ENCODE results near the gene BRPF1.
"Not testable (repeated sequence)": the region's sequence is repeated elsewhere in the genome, so short reads cannot be mapped to it uniquely, and the experiment has no call there.

BRPF1 gene

GRCh38 chr3:9769426-9770275, 38.1 kb downstream of the BRPF1 start, which contains the start of gene CAMK1:
TSS of gene CAMK1 (minus strand) at chr3:9769947. CDS start at chr3:9767749, 2,198 bp downstream.
- no peak for DNase-seq (ENCODE audit: low read depth, low spot score)

- DNase-seq (ENCODE audit: low read depth, low spot score) = no peak
Observed at GRCh38 chr3:9770276-9770812, 38.8 kb downstream of the BRPF1 start.

GRCh38 chr3:9771007-9771406, 39.5 kb downstream of the BRPF1 start:
- not testable (repeated sequence) for DNase-seq (ENCODE audit: low read depth, low spot score)

- no peak for DNase-seq (ENCODE audit: low read depth, low spot score)
Observed at GRCh38 chr3:9776896-9777693, 45.6 kb downstream of the BRPF1 start.

- DNase-seq (ENCODE audit: low read depth, low spot score) = no peak
Observed at GRCh38 chr3:9777694-9778021, 46.1 kb downstream of the BRPF1 start.

- DNase-seq (ENCODE audit: low read depth, low spot score) = no peak
Observed at GRCh38 chr3:9778143-9779074, 46.9 kb downstream of the BRPF1 start.

GRCh38 chr3:9779075-9779593, 47.6 kb downstream of the BRPF1 start:
- DNase-seq (ENCODE audit: low read depth, low spot score) = no peak

- DNase-seq (ENCODE audit: low read depth, low spot score) = no peak
Observed at GRCh38 chr3:9779721-9780457, 48.4 kb downstream of the BRPF1 start.

- no peak for DNase-seq (ENCODE audit: low read depth, low spot score)
Observed at GRCh38 chr3:9780458-9780812, 48.9 kb downstream of the BRPF1 start.

- no peak for DNase-seq (ENCODE audit: low read depth, low spot score)
Observed at GRCh38 chr3:9780910-9781309, 49.4 kb downstream of the BRPF1 start.

- DNase-seq (ENCODE audit: low read depth, low spot score) = no peak
Observed at GRCh38 chr3:9781551-9781950, 50.0 kb downstream of the BRPF1 start.

- DNase-seq (ENCODE audit: low read depth, low spot score) = no peak
Observed at GRCh38 chr3:9781978-9782603, 50.6 kb downstream of the BRPF1 start.

GRCh38 chr3:9782770-9783169, 51.2 kb downstream of the BRPF1 start:
- no peak for DNase-seq (ENCODE audit: low read depth, low spot score)

- DNase-seq (ENCODE audit: low read depth, low spot score) = no peak
Observed at GRCh38 chr3:9783954-9784353, 52.4 kb downstream of the BRPF1 start.

GRCh38 chr3:9784965-9785364, 53.4 kb downstream of the BRPF1 start:
- DNase-seq (ENCODE audit: low read depth, low spot score) = no peak

- DNase-seq (ENCODE audit: low read depth, low spot score) = no peak
Observed at GRCh38 chr3:9785602-9786001, 54.1 kb downstream of the BRPF1 start.

GRCh38 chr3:9786209-9786739, 54.7 kb downstream of the BRPF1 start:
- no peak for DNase-seq (ENCODE audit: low read depth, low spot score)

GRCh38 chr3:9786825-9787669, 55.5 kb downstream of the BRPF1 start:
- no peak for DNase-seq (ENCODE audit: low read depth, low spot score)

- no peak for DNase-seq (ENCODE audit: low read depth, low spot score)
Observed at GRCh38 chr3:9787714-9788113, 56.2 kb downstream of the BRPF1 start.
